HepG2 (cell line): ENCODE measurements around the gene STRADA. TPM values are rescaled to one million over a fixed set of nuclear protein-coding genes. Genes with fewer than 3 reads are reported as not detected.

Experiments used
- AHR ChIP-seq: IDR thresholded peaks from 2 replicates; pipeline ENCODE4 v1.6.1; 2018; ENCODE audit warnings: missing genetic modification reagents, missing compliant biosample characterization
- AKAP8 ChIP-seq: sonication (generic); formaldehyde crosslinking; IDR thresholded peaks from 2 replicates; pipeline ENCODE4 v1.5.1; 2020; ENCODE audit warnings: mild to moderate bottlenecking, missing genetic modification reagents
- ASH2L ChIP-seq: fragments of 300-600, 200-600 bp; sonication (generic); IDR thresholded peaks from 2 replicates; pipeline ENCODE4 v1.7.0; 2017; ENCODE audit warnings: low read depth, mild to moderate bottlenecking, moderate library complexity, mixed read lengths, low read length; ENCODE audit not compliant: insufficient read length
- ATAD3A ChIP-seq: sonication (generic); formaldehyde crosslinking; IDR thresholded peaks from 2 replicates; pipeline ENCODE4 v1.4.0; 2020; ENCODE audit warnings: missing genetic modification reagents
- BRD4 ChIP-seq: sonication (generic); formaldehyde crosslinking; IDR thresholded peaks from 2 replicates; pipeline ENCODE4 v1.4.0; 2020; ENCODE audit warnings: missing genetic modification reagents
- CBFB ChIP-seq: sonication (generic); formaldehyde crosslinking; IDR thresholded peaks from 2 replicates; pipeline ENCODE4 v1.4.0; 2020; ENCODE audit warnings: missing genetic modification reagents
- ELF1 ChIP-seq: sonication (generic); formaldehyde crosslinking; IDR thresholded peaks from 2 replicates; pipeline ENCODE4 v1.4.0; 2020; ENCODE audit warnings: missing genetic modification reagents
- GZF1 ChIP-seq: sonication (generic); formaldehyde crosslinking; IDR thresholded peaks from 2 replicates; pipeline ENCODE4 v1.5.1; 2020; ENCODE audit warnings: mild to moderate bottlenecking, missing genetic modification reagents
- HMG20B ChIP-seq: conservative IDR thresholded peaks from 2 replicates; pipeline ENCODE4 v1.6.1; 2016; ENCODE audit warnings: missing genetic modification reagents, missing compliant biosample characterization
- HNF4G ChIP-seq, 2 experiments: sonication (generic) in 1 of 2; formaldehyde crosslinking in 1 of 2; IDR thresholded peaks; 2 replicates each; pipeline versions ENCODE4 v1.4.0 to v1.6.1; 2011 to 2020; ENCODE audit warnings: borderline replicate concordance in 2 of 2, low read depth in 2 of 2, mild to moderate bottlenecking in 2 of 2, low read length in 1 of 2, missing genetic modification reagents in 1 of 2, moderate library complexity in 1 of 2
- ISX ChIP-seq: sonication (generic); formaldehyde crosslinking; conservative IDR thresholded peaks from 2 replicates; pipeline ENCODE4 v1.5.0; 2020; ENCODE audit warnings: missing genetic modification reagents
- KDM5A ChIP-seq: fragments of 200-600 bp; sonication (generic); IDR thresholded peaks from 2 replicates; pipeline ENCODE4 v1.7.0; 2018; ENCODE audit warnings: antibody characterized with exemption, mild to moderate bottlenecking, low read length, borderline replicate concordance
- LCORL ChIP-seq, 2 experiments: fragments of 450-650 bp in 1 of 2; sonication (generic) in 1 of 2; formaldehyde crosslinking in 1 of 2; IDR thresholded peaks; 2 replicates each; pipeline versions ENCODE4 v1.5.0 to v1.6.1; 2017 to 2020; ENCODE audit warnings: antibody characterized with exemption in 1 of 2, missing genetic modification reagents in 1 of 2
- MAX ChIP-seq: IDR thresholded peaks from 2 replicates; pipeline ENCODE4 v1.6.1; 2012; ENCODE audit warnings: inconsistent platforms
- MIXL1 ChIP-seq: IDR thresholded peaks from 2 replicates; pipeline ENCODE4 v1.6.1; 2016
- MLLT10 ChIP-seq: sonication (generic); formaldehyde crosslinking; IDR thresholded peaks from 2 replicates; pipeline ENCODE4 v1.4.0; 2020; ENCODE audit warnings: missing genetic modification reagents
- MXD4 ChIP-seq: IDR thresholded peaks from 2 replicates; pipeline ENCODE4 v1.6.1; 2016; ENCODE audit warnings: mild to moderate bottlenecking, missing biosample characterization, missing genetic modification reagents
- NFATC3 ChIP-seq: sonication (generic); formaldehyde crosslinking; IDR thresholded peaks from 2 replicates; pipeline ENCODE4 v1.5.1; 2020; ENCODE audit warnings: mild to moderate bottlenecking, missing genetic modification reagents
- NFRKB ChIP-seq: fragments of 450-650 bp; IDR thresholded peaks from 2 replicates; pipeline ENCODE4 v1.6.1; 2017
- PHF21A ChIP-seq: sonication (generic); formaldehyde crosslinking; IDR thresholded peaks from 2 replicates; pipeline ENCODE4 v1.5.0; 2020; ENCODE audit warnings: mild to moderate bottlenecking, missing genetic modification reagents
- PLRG1 ChIP-seq: fragments of 450-650 bp; conservative IDR thresholded peaks from 2 replicates; pipeline ENCODE4 v1.6.1; 2016
- RAD51 ChIP-seq: fragments of 450-650 bp; IDR thresholded peaks from 2 replicates; pipeline ENCODE4 v1.6.1; 2016; ENCODE audit warnings: borderline replicate concordance
- RBAK ChIP-seq: sonication (generic); formaldehyde crosslinking; IDR thresholded peaks from 2 replicates; pipeline ENCODE4 v1.5.1; 2020; ENCODE audit warnings: mild to moderate bottlenecking, missing genetic modification reagents
- RFX3 ChIP-seq: IDR thresholded peaks from 2 replicates; pipeline ENCODE4 v1.6.1; 2016; ENCODE audit warnings: missing biosample characterization, missing genetic modification reagents
- RXRA ChIP-seq: sonication (generic); formaldehyde crosslinking; IDR thresholded peaks from 2 replicates; pipeline ENCODE4 v1.5.1; 2020; ENCODE audit warnings: missing genetic modification reagents
- SAFB2 ChIP-seq: sonication (generic); formaldehyde crosslinking; IDR thresholded peaks from 2 replicates; pipeline ENCODE4 v1.5.1; 2020; ENCODE audit warnings: missing genetic modification reagents, low read depth, mild to moderate bottlenecking, borderline replicate concordance
- SIN3A ChIP-seq: IDR thresholded peaks from 2 replicates; pipeline ENCODE4 v1.6.1; 2011; ENCODE audit warnings: low read depth, mild to moderate bottlenecking, control low read depth, low read length, borderline replicate concordance
- SPEN ChIP-seq: sonication (generic); formaldehyde crosslinking; IDR thresholded peaks from 2 replicates; pipeline ENCODE4 v1.5.1; 2020; ENCODE audit warnings: low read depth, mild to moderate bottlenecking, missing genetic modification reagents
- ZFP1 ChIP-seq: IDR thresholded peaks from 2 replicates; pipeline ENCODE4 v1.6.1; 2016
- ZFP82 ChIP-seq: sonication (generic); formaldehyde crosslinking; IDR thresholded peaks from 2 replicates; pipeline ENCODE4 v1.5.1; 2020; ENCODE audit warnings: mild to moderate bottlenecking, missing genetic modification reagents, borderline replicate concordance
- ZNF17 ChIP-seq: sonication (generic); formaldehyde crosslinking; IDR thresholded peaks from 2 replicates; pipeline ENCODE4 v1.5.0; 2020; ENCODE audit warnings: mild to moderate bottlenecking, missing genetic modification reagents
- ZNF343 ChIP-seq: sonication (generic); formaldehyde crosslinking; IDR thresholded peaks from 2 replicates; pipeline ENCODE4 v1.4.0; 2020; ENCODE audit warnings: mild to moderate bottlenecking, missing genetic modification reagents
- ZNF773 ChIP-seq: sonication (generic); formaldehyde crosslinking; IDR thresholded peaks from 2 replicates; pipeline ENCODE4 v1.4.0; 2020; ENCODE audit warnings: missing genetic modification reagents, borderline replicate concordance
- ZNF788 ChIP-seq: sonication (generic); formaldehyde crosslinking; IDR thresholded peaks from 2 replicates; pipeline ENCODE4 v1.5.0; 2020; ENCODE audit warnings: mild to moderate bottlenecking, missing genetic modification reagents, borderline replicate concordance
- polyA plus RNA-seq, 8 experiments: library from polyadenylated mRNA; depleted of rRNA in 3 of 8; stranded (reverse) in 7 of 8; unstranded in 1 of 8; fragments of >200 nt; fragmentation: Illumina TruSeq in 4 of 8; extraction: Trizol in 4 of 8; gene quantifications; 2 replicates each; pipeline versions ENCODE4 v1.2.1 to v1.2.3, GENCODE V29; 2011 to 2016; ENCODE audit warnings: low read depth in 4 of 8, missing spikeins in 1 of 8, mixed read lengths in 1 of 8; ENCODE audit not compliant: insufficient read depth in 1 of 8
- total RNA-seq, 5 experiments: library from RNA; depleted of rRNA; stranded (reverse); fragments of >200 nt; fragmentation: Illumina TruSeq; extraction: Trizol; gene quantifications; 2 replicates each; pipeline ENCODE4 v1.2.3, GENCODE V29; 2016; ENCODE audit warnings: low read depth in 1 of 5

The STRADA gene
- total and polyA plus RNA-seq, 2 of the 13 experiments (the other 11 are each of a cell fraction or from before 2014, with no cell fraction given), result 17.6 to 17.9 TPM

GRCh38 chr17:63741408-63742173 is at the start of gene STRADA (continued):
- peak; percentile 74 for TF ChIP-seq ASH2L
- TF ChIP-seq NFRKB, result no peak
- no peak for TF ChIP-seq HNF4G (IDR thresholded peaks at IDR 0.05; ENCODE audit: borderline replicate concordance, low read depth, low read length)
- TF ChIP-seq HNF4G (CRISPR knock-in tag; IDR thresholded peaks at IDR 0.05; ENCODE audit: borderline replicate concordance, low read depth), result no peak
- no peak for TF ChIP-seq NFATC3 (CRISPR knock-in tag)
- no peak for TF ChIP-seq HMG20B (CRISPR knock-in tag)
- TF ChIP-seq SAFB2, result no peak; the same call in none of the 2 replicates
- peak; percentile 52 for TF ChIP-seq RXRA (CRISPR knock-in tag)
- TF ChIP-seq RAD51, result no peak
- TF ChIP-seq LCORL (IDR thresholded peaks at IDR 0.05), result no peak
- TF ChIP-seq LCORL (CRISPR knock-in tag; IDR thresholded peaks at IDR 0.05), result peak; percentile 80
- TF ChIP-seq ELF1, result peak; percentile 94
- no peak for TF ChIP-seq MIXL1 (CRISPR knock-in tag)
- no peak; the same call in 1 of the 2 replicates for TF ChIP-seq MXD4
- TF ChIP-seq AHR (CRISPR knock-in tag), result no peak; the same call in 1 of the 2 replicates
- no peak for TF ChIP-seq ZNF773 (CRISPR knock-in tag)
- no peak for TF ChIP-seq RBAK
- peak; percentile 92 for TF ChIP-seq MAX
- TF ChIP-seq ZNF17 (CRISPR knock-in tag), result 0 out of 2 replicates have a peak, but pooled peaks have one; percentile 70
- TF ChIP-seq ZNF343, result 0 out of 2 replicates have a peak, but pooled peaks have one; percentile 50
- no peak; the same call in 1 of the 2 replicates for TF ChIP-seq RFX3 (CRISPR knock-in tag)
- TF ChIP-seq AKAP8 (CRISPR knock-in tag), result no peak; the same call in 1 of the 2 replicates
- TF ChIP-seq ISX (CRISPR knock-in tag), result peak; percentile 62; the same call in 1 of the 2 replicates
- no peak for TF ChIP-seq GZF1 (CRISPR knock-in tag)
- TF ChIP-seq ATAD3A (CRISPR knock-in tag), result 0 out of 2 replicates have a peak, but pooled peaks have one; percentile 52
- peak; percentile 74 for TF ChIP-seq BRD4 (CRISPR knock-in tag)
- TF ChIP-seq KDM5A, result peak; percentile 68; the same call in 1 of the 2 replicates
- TF ChIP-seq SIN3A, result peak; percentile 96
- TF ChIP-seq CBFB (CRISPR knock-in tag), result no peak; the same call in 1 of the 2 replicates
- TF ChIP-seq ZFP1, result peak; percentile 43
- TF ChIP-seq SPEN, result peak; percentile 73
- peak; percentile 47 for TF ChIP-seq PHF21A (CRISPR knock-in tag)
- no peak for TF ChIP-seq ZFP82 (CRISPR knock-in tag)
- 0 out of 2 replicates have a peak, but pooled peaks have one; percentile 25 for TF ChIP-seq MLLT10
- TF ChIP-seq PLRG1, result no peak
- TF ChIP-seq ZNF788 (CRISPR knock-in tag), result peak; percentile 86; the same call in 1 of the 2 replicates
